RCC 7860 (cell line): ENCODE measurements around the gene DACT1.

Source experiments
- DNase-seq: peaks from one replicate; pipeline ENCODE4 v3.0.0-alpha.2; 2015; ENCODE audit warnings: low spot score
- FAIRE-seq: peaks from 2 replicates; lab custom pipeline; 2012; peaks lifted over from hg19 to GRCh38; lab: Jason Lieb, UNC

Gene DACT1

GRCh38 chr14:58635091-58635830 lies 2.5 kb upstream of the DACT1 start:
- DNase-seq (no peak), FAIRE-seq (no peak)

DNA sequence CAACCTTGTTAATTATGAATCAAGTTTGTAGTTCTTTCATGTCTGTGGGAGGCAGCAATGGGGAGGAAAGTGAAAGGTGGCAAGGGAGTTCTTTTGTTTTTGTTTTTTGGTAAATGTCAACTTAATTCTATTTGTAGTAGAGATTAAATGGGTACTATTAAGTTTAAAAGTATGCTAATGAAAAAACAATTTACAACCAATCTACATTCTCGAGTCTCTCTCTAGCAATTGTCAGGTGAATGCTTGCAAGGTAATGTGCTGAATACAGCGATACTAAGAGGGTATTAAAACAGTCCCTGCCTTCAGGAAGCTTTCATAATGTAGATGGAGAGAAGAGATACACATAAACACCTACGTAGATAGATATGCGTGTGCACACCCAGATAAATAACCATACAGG lies 1.6 kb upstream of the DACT1 start:
- FAIRE-seq (no peak), DNase-seq (no peak)

- DNase-seq (no peak), FAIRE-seq (no peak)
These were observed 747 bp upstream of the DACT1 start for GRCh38 chr14:58637040-58637390.

DNA sequence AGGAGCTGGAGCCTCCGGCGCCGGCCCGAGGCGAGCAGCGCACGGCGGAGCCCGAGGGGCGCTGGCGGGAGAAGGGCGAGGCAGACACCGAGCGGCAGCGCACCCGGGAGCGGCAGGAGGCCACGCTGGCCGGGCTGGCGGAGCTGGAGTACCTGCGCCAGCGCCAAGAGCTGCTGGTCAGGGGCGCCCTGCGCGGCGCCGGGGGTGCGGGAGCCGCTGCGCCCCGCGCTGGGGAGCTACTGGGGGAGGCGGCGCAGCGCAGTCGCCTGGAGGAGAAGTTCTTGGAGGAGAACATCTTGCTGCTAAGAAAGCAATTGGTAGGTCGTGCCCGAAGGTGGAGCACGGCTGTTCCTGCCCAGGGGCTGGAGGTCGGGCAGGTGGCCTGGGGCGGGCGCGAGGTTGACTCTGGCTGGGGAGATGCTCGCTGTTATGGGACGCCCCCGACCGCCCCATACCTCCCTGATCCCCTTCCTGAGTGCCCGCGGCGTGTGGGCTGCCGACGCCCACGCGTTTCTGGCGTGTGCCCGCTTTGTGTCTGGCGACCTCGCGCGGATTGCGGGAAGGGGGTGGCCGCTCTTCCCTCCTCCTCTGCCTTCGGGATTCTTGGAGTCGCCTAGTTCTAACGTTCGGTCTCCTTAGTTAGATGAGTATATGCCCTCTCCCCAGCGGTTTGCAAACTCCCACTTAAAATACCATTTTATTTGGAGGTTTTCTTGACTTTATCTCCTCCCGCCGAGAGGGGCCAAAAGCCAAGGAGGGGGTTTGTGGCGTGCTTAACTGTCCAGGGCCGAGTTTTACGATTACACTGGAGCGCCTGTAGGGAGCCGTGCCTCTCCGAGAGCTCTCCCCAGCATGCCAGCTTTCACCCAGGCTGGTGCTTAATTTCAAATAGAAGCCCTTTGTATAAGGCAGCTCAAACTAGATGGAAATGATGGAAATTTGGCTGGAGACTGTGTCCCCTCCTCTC lies 752 bp downstream of the DACT1 start:
- no peak for FAIRE-seq
- no peak for DNase-seq

DNA sequence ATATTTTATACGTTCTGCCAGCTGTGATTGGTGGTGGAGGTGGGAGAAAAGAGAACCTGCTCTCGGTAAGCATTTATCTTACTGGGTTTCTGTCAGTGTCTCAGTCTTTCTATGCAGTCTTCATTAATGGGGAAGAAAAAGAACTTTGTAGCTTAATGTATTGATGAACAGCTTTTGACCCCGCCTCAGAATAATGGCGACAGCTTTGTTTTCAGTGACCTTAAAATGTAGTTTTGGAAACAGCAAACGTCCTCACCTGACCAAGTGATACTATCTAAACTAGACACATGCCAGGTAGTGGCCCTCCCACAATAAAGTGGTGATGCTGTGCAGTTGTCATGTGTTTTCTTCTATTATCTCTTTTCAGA lies 1.4 kb downstream of the DACT1 start:
- no peak for DNase-seq

GRCh38 chr14:58639842-58640484 lies 2.2 kb downstream of the DACT1 start:
- FAIRE-seq (peak; percentile 49), DNase-seq (peak; percentile 47)

More for the DNA sequence above, 1.4 kb downstream of the DACT1 start:
- no peak for FAIRE-seq

- FAIRE-seq (no peak), DNase-seq (no peak)
These were observed 3.2 kb downstream of the DACT1 start for GRCh38 chr14:58640959-58641358.

- no peak for DNase-seq
- FAIRE-seq: no peak
These were observed 3.7 kb downstream of the DACT1 start for GRCh38 chr14:58641509-58641908.

DNA sequence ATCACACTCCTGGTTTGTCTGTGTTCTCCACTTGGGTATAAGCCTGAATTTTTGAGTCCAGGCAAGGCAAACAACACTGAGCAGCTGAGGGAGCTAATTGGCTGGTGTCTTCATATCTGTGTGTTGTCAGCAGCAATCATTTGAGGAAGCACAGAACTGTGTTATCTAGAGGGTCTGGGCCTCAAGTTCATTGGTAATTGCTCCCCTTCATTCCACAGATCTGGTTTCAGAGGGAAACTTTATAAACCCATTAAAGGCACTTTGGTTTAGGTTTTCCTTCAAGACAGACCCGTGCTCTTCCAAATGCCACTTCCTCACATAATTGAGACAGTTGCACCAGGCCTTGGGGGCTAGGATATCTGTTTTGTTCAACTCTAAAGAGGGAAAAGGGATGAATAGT lies 5.6 kb downstream of the DACT1 start:
- DNase-seq (no peak), FAIRE-seq (no peak)

DNA sequence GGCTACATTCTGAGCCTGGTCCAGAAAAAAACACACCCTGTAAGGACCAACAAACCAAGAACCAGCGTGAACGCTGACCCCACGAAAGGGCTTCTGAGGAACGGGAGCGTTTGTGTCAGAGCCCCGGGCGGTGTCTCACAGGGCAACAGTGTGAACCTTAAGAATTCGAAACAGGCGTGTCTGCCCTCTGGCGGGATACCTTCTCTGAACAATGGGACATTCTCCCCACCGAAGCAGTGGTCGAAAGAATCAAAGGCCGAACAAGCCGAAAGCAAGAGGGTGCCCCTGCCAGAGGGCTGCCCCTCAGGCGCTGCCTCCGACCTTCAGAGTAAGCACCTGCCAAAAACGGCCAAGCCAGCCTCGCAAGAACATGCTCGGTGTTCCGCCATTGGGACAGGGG lies 7.9 kb downstream of the DACT1 start:
- DNase-seq: no peak
- FAIRE-seq: no peak

DNA sequence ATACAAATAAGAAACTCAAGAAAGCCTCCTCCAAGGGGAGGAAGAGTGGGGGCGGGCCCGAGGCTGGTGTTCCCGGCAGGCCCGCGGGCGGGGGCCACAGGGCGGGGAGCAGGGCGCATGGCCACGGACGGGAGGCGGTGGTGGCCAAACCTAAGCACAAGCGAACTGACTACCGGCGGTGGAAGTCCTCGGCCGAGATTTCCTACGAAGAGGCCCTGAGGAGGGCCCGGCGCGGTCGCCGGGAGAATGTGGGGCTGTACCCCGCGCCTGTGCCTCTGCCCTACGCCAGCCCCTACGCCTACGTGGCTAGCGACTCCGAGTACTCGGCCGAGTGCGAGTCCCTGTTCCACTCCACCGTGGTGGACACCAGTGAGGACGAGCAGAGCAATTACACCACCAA lies 8.7 kb downstream of the DACT1 start:
- FAIRE-seq (no peak), DNase-seq (no peak)

DNA sequence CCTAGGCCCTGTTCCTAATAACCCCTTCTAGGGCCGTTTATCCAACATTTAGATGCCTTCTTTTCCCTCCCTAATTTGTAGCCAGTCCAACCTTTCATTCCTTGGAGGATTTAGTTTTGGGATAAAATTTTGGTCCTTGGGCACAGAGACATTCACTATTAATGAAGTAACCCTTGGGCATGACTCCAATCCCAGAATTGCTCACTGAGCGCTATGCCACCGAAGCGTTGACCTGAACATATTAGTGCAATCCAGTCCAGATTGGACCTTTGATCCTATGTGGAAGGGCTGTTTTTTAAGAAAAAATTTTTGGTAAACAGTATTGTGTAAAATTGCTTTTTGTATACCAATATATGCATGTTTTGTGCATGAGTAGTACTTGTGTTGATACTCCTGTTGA lies 10.0 kb downstream of the DACT1 start:
- FAIRE-seq: no peak

DNA sequence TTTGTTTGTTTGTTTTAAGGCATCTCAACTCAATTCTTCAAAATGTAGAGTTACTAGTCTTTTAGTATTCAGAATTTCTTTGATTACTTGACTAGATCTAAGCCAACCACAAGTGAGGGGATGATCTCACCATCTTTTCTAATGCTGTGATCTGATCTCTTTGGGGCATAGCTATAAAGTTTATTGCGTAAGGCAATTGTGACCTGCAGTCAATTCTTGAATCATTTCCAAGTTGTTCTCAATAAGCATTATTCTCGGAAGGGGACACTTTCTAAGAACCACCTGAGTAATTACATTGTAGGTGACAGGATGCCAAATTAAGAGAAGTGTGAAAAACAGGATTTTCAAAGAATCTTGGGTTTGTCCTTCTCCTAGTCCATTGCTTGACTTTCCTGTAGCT lies 13.1 kb downstream of the DACT1 start:
- DNase-seq: no peak
- FAIRE-seq: no peak

More for the DNA sequence above, 10.0 kb downstream of the DACT1 start:
- no peak for DNase-seq

DNA sequence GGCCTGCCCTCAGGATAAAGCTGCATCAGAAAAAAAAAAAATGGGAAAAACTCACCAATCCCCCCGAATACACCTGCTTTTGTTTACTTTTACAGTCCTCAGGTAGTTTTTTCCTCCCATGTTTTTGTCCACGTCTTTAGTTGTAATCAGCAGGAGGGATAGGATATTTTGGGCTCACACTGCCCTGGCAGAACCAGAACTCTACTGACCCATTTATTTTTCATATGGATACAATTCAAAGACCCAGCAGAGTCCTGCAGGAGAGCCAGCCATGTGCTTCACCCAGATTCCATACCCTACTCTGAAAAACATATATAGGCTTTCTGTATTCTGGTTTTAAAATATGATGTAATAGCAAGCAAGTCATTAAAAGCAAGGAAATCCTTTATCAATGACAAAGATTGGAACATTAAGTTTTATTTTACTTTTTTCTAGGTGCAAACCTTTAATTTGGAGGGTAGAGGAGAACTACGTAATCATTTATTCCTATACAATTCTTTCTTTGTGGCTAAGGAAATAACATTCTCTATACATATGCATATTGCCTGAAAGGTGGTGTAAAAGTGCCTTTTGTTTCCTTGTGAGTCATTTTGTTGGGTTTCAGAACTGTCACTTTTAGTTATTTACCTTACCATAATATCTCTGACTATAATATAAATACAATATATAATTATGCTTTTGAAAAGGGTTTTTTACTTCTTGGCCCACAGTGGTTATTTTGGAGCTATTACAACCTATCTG lies 19.1 kb downstream of the DACT1 start:
- FAIRE-seq (no peak), DNase-seq (no peak)

DNA sequence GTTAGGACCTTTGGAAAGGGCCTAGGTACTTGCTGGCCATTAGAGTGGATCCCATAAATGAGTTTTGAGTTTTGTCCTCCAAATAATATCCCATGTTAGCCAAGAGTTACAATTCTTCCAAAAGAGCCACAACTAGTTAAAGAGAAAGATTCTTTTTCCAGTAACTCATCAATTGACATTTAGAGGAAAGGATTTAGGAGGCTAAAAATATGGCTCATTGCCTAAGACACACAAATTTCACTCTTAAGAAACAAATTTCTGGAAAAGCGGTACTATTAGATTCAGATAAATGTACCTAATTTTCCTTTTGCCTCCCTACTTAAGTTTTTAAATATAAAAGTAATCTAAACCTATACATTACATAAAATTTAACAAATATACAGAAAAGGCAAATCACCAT lies 21.3 kb downstream of the DACT1 start:
- DNase-seq (no peak), FAIRE-seq (no peak)

DNA sequence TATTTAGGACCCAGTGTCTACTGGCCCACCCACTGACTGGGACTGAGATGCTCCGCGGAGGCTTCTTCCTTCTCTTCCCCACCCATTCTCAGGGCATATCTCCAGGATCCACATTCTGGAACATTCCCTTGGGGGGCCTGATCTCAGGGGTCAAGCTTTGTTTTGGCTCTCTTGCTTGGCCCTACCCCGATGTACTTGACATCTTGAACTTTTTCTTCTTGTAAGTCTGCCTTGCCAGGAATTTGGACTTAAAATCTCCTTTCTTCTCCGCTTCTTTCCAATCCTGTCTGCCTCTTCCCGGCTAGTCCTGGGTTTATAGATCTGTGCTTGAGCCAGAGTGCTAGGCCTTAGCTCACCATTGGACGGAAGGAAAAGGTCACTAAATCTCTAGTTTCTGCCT lies 22.1 kb downstream of the DACT1 start:
- no peak for DNase-seq
- FAIRE-seq: no peak

DNA sequence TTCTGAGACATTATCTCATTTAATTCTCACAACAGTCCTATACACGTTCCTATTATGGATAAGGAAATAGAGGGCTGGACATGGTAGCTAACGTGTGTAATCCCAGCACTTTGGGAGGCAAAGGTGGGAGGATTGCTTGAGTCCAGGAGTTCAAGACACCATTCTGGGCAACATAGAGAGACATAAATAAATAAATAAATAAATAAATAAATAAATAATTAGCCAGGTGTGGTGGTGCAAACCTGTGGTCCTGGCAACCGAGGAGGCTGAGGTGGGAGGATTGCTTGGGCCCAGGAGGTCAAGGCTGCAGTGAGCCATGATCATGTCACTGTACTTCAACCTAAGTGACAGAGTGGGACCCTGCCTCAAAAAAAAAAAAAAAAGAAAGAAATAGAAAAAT lies 22.6 kb downstream of the DACT1 start:
- FAIRE-seq: no peak
- no peak for DNase-seq

GRCh38 chr14:58662018-58662417 lies 24.3 kb downstream of the DACT1 start:
- DNase-seq (no peak), FAIRE-seq (no peak)

- FAIRE-seq: no peak
- no peak for DNase-seq
These were observed 25.0 kb downstream of the DACT1 start for GRCh38 chr14:58662759-58663158.

- FAIRE-seq: peak; percentile 49
- DNase-seq: peak; percentile 77
These were observed 25.8 kb downstream of the DACT1 start for GRCh38 chr14:58663494-58664111.
